GM12878 (cell line): ENCODE data around the gene HTRA2.

ENCODE experiments used
- CTCF ChIP-seq, 3 experiments: IDR thresholded peaks in 2 of 3; conservative IDR thresholded peaks in 1 of 3; 2 replicates each; pipeline ENCODE4 v1.5.1; 2011; ENCODE audit warnings: low read depth in 3 of 3, low read length in 3 of 3, mild to moderate bottlenecking in 3 of 3, control low read depth in 2 of 3, moderate library complexity in 2 of 3, inconsistent platforms in 1 of 3, mixed read lengths in 1 of 3; ENCODE audit not compliant: control insufficient read depth in 2 of 3, insufficient read depth in 1 of 3; ENCODE audit errors: extremely low read depth in 1 of 3
- FOXM1 ChIP-seq: IDR thresholded peaks from 2 replicates; pipeline ENCODE4 v1.6.1; 2012; ENCODE audit warnings: low read depth, mild to moderate bottlenecking, inconsistent platforms, low read length, moderate library complexity
- MEF2A ChIP-seq: IDR thresholded peaks from 2 replicates; pipeline ENCODE4 v1.6.1; 2011; ENCODE audit warnings: low read depth, mild to moderate bottlenecking, low read length, moderate library complexity; ENCODE audit not compliant: insufficient read depth
- POLR2A ChIP-seq: IDR thresholded peaks from 2 replicates; pipeline ENCODE4 v1.6.1; 2011; ENCODE audit warnings: low read depth, mild to moderate bottlenecking, low read length
- POLR2AphosphoS5 ChIP-seq: IDR thresholded peaks from 2 replicates; pipeline ENCODE4 v1.6.1; 2011; ENCODE audit warnings: mild to moderate bottlenecking, low read length, inconsistent platforms
- REST ChIP-seq: IDR thresholded peaks from 2 replicates; pipeline ENCODE4 v1.6.1; 2012; ENCODE audit warnings: mild to moderate bottlenecking, low read depth, low read length
- TCF12 ChIP-seq: IDR thresholded peaks from 2 replicates; pipeline ENCODE4 v1.6.1; 2011; ENCODE audit warnings: low read depth, mild to moderate bottlenecking, low read length

GRCh38 chr2:74493546-74493945 is 36.2 kb upstream of the HTRA2 start:
- TF ChIP-seq TCF12: no peak
- no peak for TF ChIP-seq CTCF (IDR thresholded peaks at IDR 0.05 in 2 of 3, conservative IDR thresholded peaks at IDR 0.05 in 1 of 3; ENCODE audit: control insufficient read depth in 2 of 3, extremely low read depth in 1 of 3, insufficient read depth in 1 of 3, low read depth in 3 of 3, low read length in 3 of 3)
- no peak for TF ChIP-seq POLR2A
- TF ChIP-seq REST: no peak
- TF ChIP-seq MEF2A: no peak
- TF ChIP-seq FOXM1: no peak
- TF ChIP-seq POLR2AphosphoS5: no peak
